OCI-LY1 (cell line): ENCODE measurements around the gene ALOX5.

ENCODE experiments used
- EZH2 ChIP-seq: fragments of 200-600 bp; sonication (generic), shearing (Covaris generic); IDR thresholded peaks from 2 replicates; pipeline ENCODE4 v1.8.0; 2017; ENCODE audit warnings: borderline replicate concordance, mixed run types, mild to moderate bottlenecking, antibody characterized with exemption, low read length, moderate library complexity, mixed read lengths
- TF ChIP-seq, protein P1 (sequence below): fragments of 200-600 bp; sonication (generic), shearing (Covaris generic); IDR thresholded peaks from 2 replicates; pipeline ENCODE4 v1.5.1; 2017; ENCODE audit warnings: mild to moderate bottlenecking, antibody characterized with exemption, low read length, moderate library complexity, mixed read lengths

DNA sequence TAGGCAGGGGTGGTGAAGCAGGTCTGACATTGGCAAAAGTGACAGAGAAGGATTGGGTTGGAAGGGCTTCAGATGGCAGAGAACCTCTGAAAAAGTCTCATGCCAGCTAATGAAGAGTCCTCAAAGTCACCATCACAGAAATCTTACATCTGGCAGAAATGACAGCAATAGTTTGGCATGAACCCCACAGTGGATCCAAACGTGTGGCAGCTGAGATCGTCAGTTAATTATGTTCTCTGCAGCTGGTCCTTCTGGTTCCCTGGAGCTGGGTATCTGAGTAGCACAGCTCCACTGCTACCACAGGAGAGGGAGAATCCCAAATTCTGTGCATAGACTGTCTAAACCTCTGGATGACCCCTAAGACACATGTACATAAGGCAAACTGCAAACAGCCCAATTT is 73.4 kb downstream of the ALOX5 start:
- TF ChIP-seq, protein P1, sequence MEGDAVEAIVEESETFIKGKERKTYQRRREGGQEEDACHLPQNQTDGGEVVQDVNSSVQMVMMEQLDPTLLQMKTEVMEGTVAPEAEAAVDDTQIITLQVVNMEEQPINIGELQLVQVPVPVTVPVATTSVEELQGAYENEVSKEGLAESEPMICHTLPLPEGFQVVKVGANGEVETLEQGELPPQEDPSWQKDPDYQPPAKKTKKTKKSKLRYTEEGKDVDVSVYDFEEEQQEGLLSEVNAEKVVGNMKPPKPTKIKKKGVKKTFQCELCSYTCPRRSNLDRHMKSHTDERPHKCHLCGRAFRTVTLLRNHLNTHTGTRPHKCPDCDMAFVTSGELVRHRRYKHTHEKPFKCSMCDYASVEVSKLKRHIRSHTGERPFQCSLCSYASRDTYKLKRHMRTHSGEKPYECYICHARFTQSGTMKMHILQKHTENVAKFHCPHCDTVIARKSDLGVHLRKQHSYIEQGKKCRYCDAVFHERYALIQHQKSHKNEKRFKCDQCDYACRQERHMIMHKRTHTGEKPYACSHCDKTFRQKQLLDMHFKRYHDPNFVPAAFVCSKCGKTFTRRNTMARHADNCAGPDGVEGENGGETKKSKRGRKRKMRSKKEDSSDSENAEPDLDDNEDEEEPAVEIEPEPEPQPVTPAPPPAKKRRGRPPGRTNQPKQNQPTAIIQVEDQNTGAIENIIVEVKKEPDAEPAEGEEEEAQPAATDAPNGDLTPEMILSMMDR = no peak
- TF ChIP-seq EZH2 = no peak
